ENCODE measurements around the gene HACL1. TPM values are rescaled to one million over a fixed set of nuclear protein-coding genes. Genes with fewer than 3 reads are reported as not detected.

Gene HACL1
- total RNA-seq = 27.1 TPM
- 25.3 TPM for polyA plus RNA-seq (ENCODE audit: insufficient read depth, low read depth, low replicate concordance)
- long read RNA-seq, donor 1, partial matches to known transcripts = 0 of 1 reads
- long read RNA-seq, donor 1, other reads (novel, unspliced or antisense) = 0 of 1 reads
- long read RNA-seq, donor 2, partial matches to known transcripts = 0 of 5 reads
- long read RNA-seq, donor 2, other reads (novel, unspliced or antisense) = 0 of 5 reads
- long read RNA-seq, donor 3, partial matches to known transcripts = 0 of 3 reads
- long read RNA-seq, donor 3, other reads (novel, unspliced or antisense) = 0 of 3 reads
- long read RNA-seq, donor 4, partial matches to known transcripts = 0 of 1 reads
- long read RNA-seq, donor 4, other reads (novel, unspliced or antisense) = 0 of 1 reads
- long read RNA-seq, donor 5 = 0 reads
- long read RNA-seq, donor 6, partial matches to known transcripts = 0 of 4 reads
- long read RNA-seq, donor 6, other reads (novel, unspliced or antisense) = 0 of 4 reads
- long read RNA-seq, donor 7, transcript HACL1-201 (17 exons, 2,266 nt) = major isoform, 9 of 19 reads
- long read RNA-seq, donor 7, partial matches to known transcripts = 1 of 19 reads
- long read RNA-seq, donor 7, other reads (novel, unspliced or antisense) = 7 of 19 reads
- long read RNA-seq, donor 8, partial matches to known transcripts = 0 of 3 reads
- long read RNA-seq, donor 8, other reads (novel, unspliced or antisense) = 0 of 3 reads
- long read RNA-seq, donor 9, partial matches to known transcripts = 0 of 3 reads
- long read RNA-seq, donor 9, other reads (novel, unspliced or antisense) = 0 of 3 reads
- long read RNA-seq, donor 10, partial matches to known transcripts = 5 of 7 reads
- long read RNA-seq, donor 10, other reads (novel, unspliced or antisense) = 0 of 7 reads

GRCh38 chr3:15601399-15602145 is at the start of gene HACL1, which contains the start of gene BTD:
TSS of gene HACL1 (minus strand) at chr3:15601569. CDS start at chr3:15601463, 106 bp downstream.
TSS of gene BTD (plus strand) at chr3:15601745. CDS start at chr3:15635440, 33,695 bp downstream.
- Histone ChIP-seq H3K27ac (ENCODE audit: low read depth in 2 of 2, low read length in 2 of 2) (peak within 1 kb of the TSS; percentile 79 to 90), H3K9ac (ENCODE audit: low read length in 3 of 3) (peak within 1 kb of the TSS; percentile 95 to 98 (median 98)), H3K27me3 (ENCODE audit: control insufficient read depth, insufficient read depth, low read length) (no peaks in the 10 kb centered on the region), H3K4me1 (ENCODE audit: control insufficient read depth in 2 of 3, insufficient read depth in 2 of 3, low read depth in 1 of 3, low read length in 3 of 3) (peaks cover 7 to 21% (median 16%) of the 10 kb centered on the region in 3 donors), H3K9me3 (ENCODE audit: control insufficient read depth in 2 of 3, insufficient read depth in 1 of 3, low read length in 3 of 3) (no peaks in the 10 kb centered on the region), H3K36me3 (ENCODE audit: control insufficient read depth in 2 of 3, insufficient read depth in 3 of 3, low read length in 3 of 3) (peaks cover 8 to 17% (median 9%) of the 10 kb centered on the region in 3 donors), H3K4me3 (ENCODE audit: low read length in 3 of 3) (peak within 1 kb of the TSS; percentile 96 to 100 (median 98))
- FAIRE-seq = peak; percentile 79
- TF ChIP-seq CTCF (IDR thresholded peaks at IDR 0.05; ENCODE audit: borderline replicate concordance, extremely low read depth, insufficient read depth) = no peak
- intact Hi-C loops (cut with DNase I) = no loop called here
- DNase-seq = peak; percentile 99 to 100 (median 100)

GRCh38 chr3:15649858-15650257 is 48.5 kb upstream of the HACL1 start:
- no peak for TF ChIP-seq CTCF (IDR thresholded peaks at IDR 0.05; ENCODE audit: borderline replicate concordance, extremely low read depth, insufficient read depth)
- Histone ChIP-seq H3K9me3 (ENCODE audit: control insufficient read depth in 2 of 3, insufficient read depth in 1 of 3, low read length in 3 of 3) (no peaks in the 10 kb centered on the region), H3K9ac (ENCODE audit: low read length in 3 of 3) (no peak overlapping the region), H3K4me1 (ENCODE audit: control insufficient read depth in 2 of 3, insufficient read depth in 2 of 3, low read depth in 1 of 3, low read length in 3 of 3) (no peaks in the 10 kb centered on the region), H3K36me3 (ENCODE audit: control insufficient read depth in 2 of 3, insufficient read depth in 3 of 3, low read length in 3 of 3) (no peaks in the 10 kb centered on the region), H3K4me3 (ENCODE audit: low read length in 3 of 3) (no peak overlapping the region), H3K27ac (ENCODE audit: low read depth in 2 of 2, low read length in 2 of 2) (no peak overlapping the region), H3K27me3 (ENCODE audit: control insufficient read depth, insufficient read depth, low read length) (no peaks in the 10 kb centered on the region)
- FAIRE-seq = no peak
- DNase-seq = no peak
- intact Hi-C loops (cut with DNase I) = no loop called here

GRCh38 chr3:15649341-15649740 is 48.0 kb upstream of the HACL1 start:
- FAIRE-seq (no peak), DNase-seq (no peak)
- intact Hi-C loops (cut with DNase I) = no loop called here

More at GRCh38 chr3:15649341-15649740, 48.0 kb upstream of the HACL1 start:
- Histone ChIP-seq H3K27ac (ENCODE audit: low read depth in 2 of 2, low read length in 2 of 2) (no peak overlapping the region), H3K9ac (ENCODE audit: low read length in 3 of 3) (no peak overlapping the region), H3K36me3 (ENCODE audit: control insufficient read depth in 2 of 3, insufficient read depth in 3 of 3, low read length in 3 of 3) (peaks cover 0 to 2% (median 1%) of the 10 kb centered on the region in 3 donors), H3K27me3 (ENCODE audit: control insufficient read depth, insufficient read depth, low read length) (no peaks in the 10 kb centered on the region), H3K4me3 (ENCODE audit: low read length in 3 of 3) (no peak overlapping the region), H3K9me3 (ENCODE audit: control insufficient read depth in 2 of 3, insufficient read depth in 1 of 3, low read length in 3 of 3) (no peaks in the 10 kb centered on the region), H3K4me1 (ENCODE audit: control insufficient read depth in 2 of 3, insufficient read depth in 2 of 3, low read depth in 1 of 3, low read length in 3 of 3) (no peaks in the 10 kb centered on the region)
- TF ChIP-seq CTCF (IDR thresholded peaks at IDR 0.05; ENCODE audit: borderline replicate concordance, extremely low read depth, insufficient read depth) = no peak
